ENCODE measurements around the gene CD164.
A peak's percentile ranks its signal among the peaks of the same experiment; 100 is the strongest.
"Not testable (repeated sequence)": the region's sequence is repeated elsewhere in the genome, so short reads cannot be mapped to it uniquely, and the experiment has no call there.

The CD164 gene

DNA sequence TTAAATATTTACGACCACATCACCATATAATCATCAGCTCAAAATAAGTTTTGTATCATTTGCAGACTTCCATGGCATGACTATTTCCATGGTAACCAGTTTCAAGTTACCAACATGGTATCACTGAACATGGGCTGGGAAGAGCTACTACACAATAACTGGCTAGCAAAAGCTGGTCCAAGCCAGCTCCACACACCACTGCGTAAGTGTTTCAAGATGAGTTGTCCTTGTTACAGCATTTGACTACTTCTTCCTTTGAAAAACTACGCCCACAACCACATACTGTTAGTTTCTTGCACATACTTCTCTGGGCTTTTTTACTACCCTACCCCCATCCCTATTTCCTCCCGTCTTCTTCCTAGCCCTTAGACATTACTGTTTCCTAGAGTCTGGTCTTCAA is 8.5 kb downstream of the CD164 start:
- no peak for DNase-seq

DNA sequence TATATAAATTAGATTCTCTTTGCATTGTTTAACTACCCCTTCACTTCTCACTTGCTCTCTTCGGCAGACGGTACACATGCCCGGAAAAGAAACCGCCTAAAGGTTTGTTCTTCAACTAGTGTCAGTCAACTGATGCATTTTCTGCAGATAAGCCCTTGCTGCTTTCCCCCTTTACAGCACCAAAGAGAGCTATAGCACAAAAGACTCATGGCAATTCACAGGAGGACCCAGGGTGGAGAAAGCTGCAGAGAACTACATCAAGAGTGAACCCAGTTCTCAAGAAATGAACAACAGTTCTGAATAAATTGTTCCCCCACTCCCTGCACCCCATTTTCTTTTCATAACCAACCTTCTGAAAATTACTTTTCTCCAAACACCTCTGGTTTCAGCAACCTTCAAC is 8.9 kb downstream of the CD164 start:
- DNase-seq, result no peak

DNA sequence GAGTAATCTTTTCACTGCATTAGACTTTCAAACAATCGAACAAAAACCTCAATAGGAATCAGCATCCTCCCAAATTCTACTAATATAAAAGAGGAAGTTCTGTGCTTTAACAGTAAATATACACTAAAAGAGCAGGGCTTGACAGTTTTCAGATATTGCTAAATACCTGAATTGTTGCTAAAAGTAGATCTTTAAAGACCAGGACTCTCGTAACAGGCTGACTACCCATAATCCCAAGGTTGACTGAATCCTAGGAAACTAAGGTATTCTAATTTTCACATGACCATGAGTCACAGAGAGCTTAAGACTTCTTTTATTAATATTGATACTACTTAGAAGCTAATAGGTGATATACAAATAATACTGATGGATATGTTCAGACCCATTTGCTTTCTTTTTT is 10.1 kb downstream of the CD164 start:
- no peak for DNase-seq

DNA sequence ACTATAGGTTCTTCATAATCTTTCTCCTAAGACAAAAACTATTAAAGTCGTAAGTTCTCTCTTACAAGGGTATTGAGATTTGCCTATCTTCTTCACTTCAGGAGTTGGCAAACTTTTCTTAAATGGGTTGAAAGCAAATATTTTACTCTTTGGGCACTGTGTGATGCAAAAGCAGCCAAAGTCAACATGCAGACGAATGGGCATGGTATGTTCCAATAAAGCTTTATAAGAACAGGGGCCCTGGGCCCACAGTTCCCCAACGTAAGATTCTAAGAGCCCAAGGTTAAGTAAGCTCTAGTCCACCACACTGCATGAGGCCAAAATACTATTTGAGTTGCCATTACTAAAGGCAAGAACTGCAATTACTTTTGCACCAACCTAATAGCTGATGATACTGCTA is 11.5 kb downstream of the CD164 start:
- DNase-seq, result no peak

DNA sequence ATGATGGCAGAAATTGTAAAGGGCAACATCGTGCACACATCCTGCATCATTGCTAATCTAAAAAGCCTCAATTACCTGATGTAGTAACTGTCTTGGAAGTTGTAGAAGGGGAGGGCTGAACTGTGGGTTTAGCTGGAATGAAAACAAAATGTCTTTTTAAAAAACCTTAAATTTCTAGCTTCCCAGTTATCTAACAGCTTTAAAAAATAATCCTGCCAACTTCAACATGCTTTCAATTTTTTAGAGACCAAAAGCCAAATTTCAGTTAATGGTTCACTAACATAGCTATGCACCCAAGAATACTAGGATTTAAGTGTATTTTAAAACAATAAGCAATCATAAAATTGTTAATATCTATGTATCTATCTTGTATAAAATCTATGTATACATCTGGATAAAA is 11.9 kb downstream of the CD164 start:
- no peak for DNase-seq

DNA sequence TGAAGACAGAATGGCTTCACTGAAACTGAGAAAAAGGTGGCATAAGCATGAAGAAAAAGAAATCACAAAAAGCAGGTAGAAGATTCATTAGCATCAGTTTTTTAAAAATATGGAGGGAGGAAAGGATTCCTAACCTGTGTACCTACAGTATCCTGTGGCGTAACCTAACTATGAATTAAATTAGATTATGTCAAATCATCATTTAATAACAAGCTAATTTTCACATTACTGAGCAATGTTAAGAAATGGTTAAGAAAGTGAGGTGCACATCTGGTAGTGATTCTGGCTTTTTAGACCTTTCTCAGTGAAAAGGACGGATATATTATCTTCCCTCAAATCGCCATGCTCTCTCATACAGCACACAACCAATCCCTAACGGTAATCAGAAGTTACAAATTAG is 12.5 kb downstream of the CD164 start:
- no peak for DNase-seq

DNA sequence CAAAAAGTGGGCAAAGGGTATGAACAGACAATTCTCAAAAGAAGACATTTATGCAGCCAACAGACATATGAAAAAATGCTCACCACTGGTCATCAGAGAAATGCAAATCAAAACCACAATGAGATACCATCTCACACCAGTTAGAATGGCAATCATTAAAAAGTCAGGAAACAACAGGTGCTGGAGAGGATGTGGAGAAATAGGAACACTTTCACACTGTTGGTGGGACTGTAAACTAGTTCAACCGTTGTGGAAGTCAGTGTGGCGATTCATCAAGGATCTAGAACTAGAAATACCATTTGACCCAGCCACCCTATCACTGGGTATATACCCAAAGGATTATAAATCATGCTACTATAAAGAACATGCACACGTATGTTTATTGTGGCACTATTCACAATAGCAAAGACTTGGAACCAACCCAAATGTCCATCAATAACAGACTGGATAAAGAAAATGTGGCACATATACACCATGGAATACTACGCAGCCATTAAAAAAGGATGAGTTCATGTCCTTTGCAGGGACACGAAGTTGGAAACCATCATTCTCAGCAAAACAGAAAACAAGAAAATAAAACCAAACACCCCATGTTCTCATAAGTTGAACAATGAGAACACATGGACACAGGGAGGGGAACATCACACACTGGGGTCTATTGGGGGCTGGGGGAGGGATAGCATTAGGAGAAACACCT is 17.7 kb downstream of the CD164 start:
- not testable (repeated sequence) for DNase-seq

DNA sequence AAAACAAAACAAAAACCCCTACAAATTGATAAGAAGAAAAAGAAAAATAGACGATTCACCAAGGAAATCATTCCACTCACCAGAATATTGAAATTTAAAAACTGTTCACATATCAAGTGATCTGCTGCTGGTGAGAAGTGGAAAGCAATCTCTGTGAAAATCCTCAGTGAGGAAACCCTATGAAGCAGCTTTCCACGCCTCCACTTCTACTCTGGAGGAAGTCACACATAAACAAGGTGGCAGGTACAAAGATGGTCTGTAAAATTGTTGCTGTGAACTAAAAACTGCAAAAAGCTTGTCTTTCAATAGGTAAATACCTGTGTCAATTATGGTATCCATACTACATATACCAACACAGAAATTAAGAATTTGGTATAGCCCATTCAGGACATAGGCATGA is 18.5 kb downstream of the CD164 start:
- no peak for DNase-seq

DNA sequence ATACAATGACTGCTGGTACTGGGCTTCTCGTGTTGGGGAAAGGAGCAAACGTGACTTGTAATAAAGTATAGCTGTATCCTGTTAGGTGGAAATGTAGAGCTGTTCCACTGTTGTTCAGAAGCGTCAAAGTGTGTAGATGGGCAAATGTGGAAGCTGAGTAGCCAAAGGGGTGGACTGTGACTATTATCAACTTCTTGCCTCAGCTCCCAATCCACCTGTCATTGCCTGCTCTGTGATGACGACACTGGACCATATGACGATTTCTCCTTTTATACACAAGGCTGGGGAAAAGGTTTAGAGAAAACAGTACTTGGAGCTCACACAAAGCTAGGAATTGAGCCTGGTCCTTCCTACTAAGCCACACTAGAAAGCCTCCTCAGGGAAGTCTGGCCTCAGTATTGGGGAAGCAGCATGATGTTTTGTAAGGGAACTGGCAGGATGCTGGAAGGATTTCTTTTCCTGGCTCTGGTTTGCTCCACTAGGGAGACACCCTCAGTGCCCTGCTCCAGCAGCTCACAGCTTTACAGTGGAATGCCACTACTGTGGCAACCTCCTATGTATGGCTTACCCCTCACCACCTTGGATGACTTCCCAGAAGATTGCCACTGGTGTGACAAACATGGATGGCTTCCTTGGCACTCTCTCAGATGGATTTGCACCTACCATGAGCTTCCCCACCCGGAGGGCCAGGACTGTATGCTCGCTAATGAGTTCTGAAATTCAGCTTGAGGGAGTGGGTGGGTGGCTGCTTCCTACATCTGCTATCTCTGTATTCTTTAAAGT is 20.0 kb downstream of the CD164 start:
- no peak for DNase-seq

DNA sequence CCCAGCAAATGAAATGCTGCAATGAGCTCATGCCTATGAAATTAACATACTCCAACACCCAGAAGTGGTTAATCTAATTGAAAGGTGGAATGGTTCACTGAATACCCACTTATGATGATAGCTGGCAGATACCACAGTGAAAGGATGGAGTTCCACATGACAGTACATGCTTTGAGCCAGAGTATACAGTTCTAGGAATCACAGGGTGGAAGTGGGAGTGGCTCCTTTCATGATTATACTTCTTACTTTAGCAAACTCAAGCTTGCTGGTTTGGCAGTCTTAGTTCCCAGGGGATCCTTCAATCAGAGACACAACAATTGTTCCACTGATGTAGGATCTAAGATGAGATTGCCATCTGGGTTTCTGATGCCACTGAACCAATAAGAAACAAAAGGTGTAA is 21.5 kb downstream of the CD164 start:
- DNase-seq, result no peak

DNA sequence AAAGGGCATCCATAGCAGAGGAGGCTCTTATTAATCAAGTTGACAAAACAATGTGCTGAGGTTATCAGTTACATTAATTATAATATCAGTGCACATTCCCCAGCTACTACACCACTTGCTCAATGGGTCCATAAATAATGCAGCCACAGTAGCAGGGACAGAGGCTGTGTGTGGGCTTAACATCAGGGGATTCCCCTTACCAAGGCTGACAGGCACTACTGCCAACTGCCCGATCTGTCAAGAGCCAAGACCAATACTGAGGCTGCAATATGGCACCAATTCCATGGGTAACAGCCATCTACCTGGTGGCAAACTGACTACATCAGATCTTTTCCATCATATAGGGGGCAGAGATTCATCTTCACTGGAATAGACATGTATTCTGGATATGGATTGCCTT is 22.0 kb downstream of the CD164 start:
- DNase-seq, result no peak

DNA sequence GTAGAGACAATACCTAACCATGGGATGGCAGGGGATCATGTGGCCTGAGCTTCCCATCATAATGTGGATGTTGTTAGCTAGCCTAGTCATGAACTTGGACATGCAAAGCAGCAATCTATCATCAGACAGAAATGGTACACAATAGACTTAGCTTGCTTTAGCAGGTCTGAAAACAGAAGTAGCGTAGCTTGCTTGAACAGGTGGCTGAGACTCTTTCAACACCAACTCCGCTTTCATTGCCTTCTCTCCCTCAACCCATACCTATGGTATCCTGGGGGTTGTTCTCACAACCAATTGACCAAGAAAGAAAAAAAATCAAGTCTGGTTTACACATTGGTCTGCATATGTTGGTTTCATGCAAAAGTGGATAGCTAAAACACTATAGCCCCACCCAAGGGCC is 23.0 kb downstream of the CD164 start:
- DNase-seq, result no peak

DNA sequence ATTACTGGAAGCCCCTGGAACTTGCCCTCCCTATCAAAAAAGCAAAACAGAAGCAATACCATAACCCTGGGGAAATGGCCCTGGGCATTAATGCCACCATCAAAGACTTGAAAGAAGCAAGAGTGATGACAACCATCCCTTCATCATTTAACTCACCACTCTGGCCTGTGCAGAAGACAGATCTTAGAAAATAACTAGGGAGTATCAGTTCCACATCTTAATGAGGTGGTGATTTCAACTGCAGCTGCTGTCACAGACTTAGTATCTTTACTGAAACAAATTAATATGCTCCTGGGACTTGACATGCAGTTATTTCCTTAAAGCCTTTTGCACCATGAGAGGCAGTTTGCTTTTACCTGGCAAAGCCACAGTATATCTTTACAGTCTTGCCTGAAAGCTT is 24.1 kb downstream of the CD164 start:
- no peak for DNase-seq

DNA sequence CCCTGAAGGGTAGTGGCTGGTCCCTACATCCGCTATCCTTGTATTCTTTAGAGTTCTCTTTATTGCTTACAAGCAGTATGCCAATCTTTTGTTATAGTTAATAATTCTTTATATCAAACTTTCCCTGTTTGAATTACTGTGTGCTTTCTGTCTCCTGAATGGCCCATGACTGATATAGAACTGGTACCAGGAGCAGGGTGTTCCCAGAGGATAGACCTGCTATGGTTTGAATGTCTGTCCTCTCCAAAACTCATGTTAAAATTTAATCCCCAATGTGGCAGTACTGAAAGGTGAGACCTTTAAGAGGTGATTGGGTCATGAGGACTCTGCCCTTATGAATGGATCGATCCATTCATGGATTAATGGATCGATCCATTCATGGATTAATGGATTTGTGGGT is 26.0 kb downstream of the CD164 start:
- no peak for DNase-seq

DNA sequence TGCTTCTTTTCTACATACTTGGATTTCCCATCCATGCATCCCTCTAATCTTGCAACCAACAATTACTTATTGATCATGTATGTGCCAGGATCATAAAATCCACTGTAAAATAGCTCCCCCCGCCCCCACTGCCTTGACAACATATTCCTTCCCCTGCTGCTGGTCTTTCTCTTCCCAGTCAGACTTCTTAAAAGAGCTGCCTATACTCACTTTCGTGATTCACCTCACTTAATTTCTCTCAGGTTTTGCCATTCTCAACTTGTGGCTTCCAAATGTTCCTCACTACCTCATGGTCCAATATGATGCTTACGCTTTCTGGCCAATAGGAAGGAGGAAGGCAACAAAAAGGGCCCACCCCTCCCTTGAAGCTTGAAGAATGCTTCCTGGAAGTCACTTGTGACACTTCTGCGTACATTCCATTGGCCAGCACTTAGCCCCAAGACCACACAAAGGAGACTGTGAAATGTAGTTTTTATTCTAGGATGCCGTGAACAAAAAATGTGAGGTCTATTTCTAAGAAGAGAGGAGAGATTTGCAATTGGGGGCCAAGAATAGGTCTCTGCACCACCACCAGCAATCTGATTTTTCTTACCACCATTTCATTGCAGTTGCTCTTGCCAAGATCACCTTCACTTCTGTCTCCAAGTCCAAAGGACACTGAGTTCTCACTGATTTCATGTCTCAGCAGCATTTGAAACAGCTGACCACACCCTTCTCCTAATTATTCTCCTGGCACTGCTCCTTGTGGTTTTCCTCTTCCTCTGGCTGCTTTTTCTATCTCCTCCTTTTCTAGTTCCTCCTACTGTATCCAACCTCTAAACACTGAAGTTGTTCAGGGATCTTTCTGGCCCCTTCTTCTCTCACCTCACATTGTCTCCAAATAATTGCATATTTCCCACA is 30.8 kb downstream of the CD164 start:
- DNase-seq, result no peak

DNA sequence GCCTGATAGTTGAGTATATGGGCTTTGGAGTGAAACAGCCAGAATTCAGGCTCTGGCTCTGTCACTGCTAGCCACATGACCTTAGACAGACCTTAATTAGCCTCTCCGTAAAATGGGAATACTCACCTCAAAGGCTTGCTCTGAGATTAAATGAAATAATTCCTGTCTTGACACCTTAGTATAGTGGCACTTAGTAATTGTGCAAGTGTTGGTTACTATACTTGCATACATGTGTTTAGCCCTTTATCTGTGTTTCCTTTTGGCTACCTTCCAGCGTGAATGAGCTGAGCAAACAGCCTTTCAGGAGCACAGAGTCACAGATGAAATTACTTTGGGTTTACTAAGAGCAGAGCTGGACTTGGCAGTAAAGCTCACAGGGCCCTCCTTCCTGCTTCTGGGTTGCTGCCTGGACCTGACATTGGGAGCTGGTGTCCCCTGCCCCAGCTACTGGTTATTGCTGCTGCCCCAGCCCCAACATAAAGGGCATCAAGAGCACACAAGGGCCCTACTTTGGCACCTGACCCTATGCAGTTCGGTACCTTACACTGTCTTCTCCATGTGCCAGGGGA is 32.8 kb downstream of the CD164 start:
- peak; percentile 61 for DNase-seq

DNA sequence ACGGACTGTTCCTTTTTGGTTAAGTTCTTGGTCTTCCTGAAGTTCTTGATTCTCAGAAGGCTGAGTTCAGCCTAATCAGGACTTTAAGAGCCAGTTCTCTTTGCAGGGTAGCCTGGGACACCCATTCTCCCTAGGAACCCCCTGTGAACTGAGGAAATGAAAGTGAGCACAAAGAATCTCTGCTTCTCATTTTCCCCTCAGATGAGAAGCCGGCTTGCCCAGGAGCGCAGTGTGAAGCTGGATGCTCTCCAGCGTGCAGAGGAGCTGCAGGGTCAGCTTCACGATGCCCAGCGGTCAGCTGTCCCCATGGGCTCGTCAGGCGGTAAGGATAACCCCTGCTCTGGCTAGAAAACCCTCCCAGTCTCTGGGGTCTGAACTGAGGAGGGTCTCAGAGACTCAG is 34.0 kb downstream of the CD164 start:
- DNase-seq, result no peak

DNA sequence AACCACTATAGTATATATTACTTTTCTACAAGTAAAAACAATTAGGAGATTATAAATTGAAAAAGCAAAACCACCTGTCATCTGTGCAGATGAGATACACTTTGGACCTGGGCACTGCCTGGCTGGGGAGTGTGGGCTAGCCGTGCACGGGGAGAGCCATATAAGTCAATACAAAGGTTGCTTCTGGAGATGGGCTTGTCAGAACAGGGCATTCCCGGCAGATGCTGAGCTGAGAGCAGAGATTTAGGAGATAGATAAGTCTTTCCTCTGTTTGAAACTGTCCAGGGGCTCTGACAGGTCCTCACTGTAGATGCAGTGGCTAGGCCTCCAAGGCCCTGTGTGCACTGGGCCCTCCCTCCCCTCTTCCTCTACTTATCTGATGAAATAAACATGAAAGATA is 34.5 kb downstream of the CD164 start:
- DNase-seq, result no peak

DNA sequence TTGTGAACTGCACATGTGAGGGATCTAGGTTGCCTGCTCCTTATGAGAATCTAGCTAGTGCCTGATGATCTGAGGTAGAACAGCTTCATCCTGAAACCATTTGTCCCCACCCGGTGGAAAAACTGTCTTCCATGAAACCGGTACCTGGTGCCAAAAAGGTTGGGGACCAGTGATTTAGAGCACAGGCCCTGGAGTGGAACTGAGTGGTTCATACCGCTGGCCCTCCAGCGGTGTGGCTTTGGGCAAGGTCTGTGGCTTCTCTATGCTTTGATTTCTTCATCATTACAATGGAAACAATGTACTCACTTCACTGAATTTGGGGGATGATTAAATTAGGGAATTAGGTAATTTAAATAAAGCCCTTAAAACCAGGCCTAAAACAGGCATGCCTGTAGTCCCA is 36.3 kb downstream of the CD164 start:
- DNase-seq, result no peak

DNA sequence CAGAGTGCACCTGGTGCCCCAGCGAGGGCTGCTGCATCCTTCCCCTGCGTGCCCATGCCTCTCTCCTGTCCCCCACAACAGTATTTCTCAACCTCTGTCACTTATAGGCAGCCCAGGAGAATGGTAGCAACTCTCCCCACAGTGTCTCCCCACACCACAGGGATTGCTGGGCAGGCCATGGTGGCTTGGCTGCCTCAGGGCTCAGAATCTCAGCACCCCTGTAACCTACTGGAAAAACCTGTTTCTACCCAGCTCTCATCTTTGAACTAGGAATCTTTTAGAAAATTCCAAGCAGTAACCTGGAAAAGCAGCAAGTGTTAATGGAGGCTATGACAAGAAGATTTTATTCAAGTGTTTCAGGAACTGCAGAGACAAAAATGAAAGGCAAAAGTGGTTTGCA is 38.0 kb downstream of the CD164 start:
- no peak for DNase-seq

DNA sequence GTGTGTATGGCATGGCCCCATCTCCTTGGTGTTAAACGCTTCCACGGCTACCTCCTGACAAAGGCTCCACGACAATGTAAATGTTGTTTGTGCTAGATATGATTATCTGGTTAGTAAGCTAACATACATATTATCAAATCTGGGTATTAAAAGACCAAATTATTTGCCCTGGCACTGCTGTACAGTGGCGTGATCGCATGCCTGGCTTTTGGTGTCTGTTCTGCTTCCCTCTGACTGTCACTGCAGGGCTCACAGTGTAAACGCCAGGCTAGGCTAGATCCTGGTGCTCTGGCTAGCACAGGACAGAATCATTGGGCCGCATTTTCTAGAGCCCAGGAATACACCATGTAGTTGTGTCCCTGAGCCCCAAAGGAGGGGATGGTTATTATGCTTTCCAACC is 38.7 kb downstream of the CD164 start:
- DNase-seq, result no peak

DNA sequence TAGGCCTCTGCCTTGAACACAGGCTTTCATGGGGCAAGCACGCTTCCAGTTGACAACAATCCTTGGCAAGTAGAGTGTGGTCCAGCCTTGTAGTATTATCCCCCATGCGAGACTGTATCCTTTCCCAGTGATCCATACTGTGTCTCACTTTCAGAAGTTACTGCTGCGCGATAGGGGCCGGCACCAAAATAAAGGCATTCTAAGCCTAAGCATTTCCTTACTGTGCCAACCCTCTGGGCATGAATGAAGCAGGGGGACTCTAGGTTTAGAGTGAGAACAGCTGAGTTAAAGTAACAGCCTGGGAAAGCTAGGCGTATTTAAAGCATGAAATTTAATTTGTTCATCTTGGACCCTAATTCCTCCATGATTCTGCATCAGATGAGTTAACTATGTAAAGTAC is 39.4 kb downstream of the CD164 start:
- no peak for DNase-seq

DNA sequence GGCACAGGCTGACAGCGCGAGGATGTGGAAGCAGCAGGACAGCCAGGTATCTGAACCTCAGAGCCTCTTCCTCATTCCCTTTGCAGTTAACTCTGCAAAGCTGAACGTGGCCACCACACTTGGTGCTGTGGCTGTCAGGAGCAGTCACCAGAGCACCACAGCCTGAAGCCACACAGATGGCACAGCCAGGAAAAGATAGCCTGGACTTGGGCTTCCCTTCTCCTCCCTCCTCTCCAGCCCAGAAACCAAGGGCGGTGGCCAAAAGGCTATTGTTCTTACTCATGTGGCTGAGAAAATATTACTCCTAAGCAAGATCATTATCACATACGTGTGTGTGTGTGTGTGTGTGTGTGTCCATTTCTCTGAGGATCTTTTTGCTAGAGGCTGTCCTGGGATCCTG is 39.8 kb downstream of the CD164 start:
- DNase-seq, result no peak
